Stimulated activated CD4-positive, alpha-beta T cell treated with anti-CD3 and anti-CD28 coated beads, Interleukin-2, amount 100 ng/mL, for 48 hours (primary cell): ENCODE results near the gene ABCC4.
"Not testable (repeated sequence)": the region's sequence is repeated elsewhere in the genome, so short reads cannot be mapped to it uniquely, and the experiment has no call there.

Experiments used
- DNase-seq, 2 donors: peaks; one replicate each; pipeline ENCODE4 v3.0.0-alpha.2; 2020

The ABCC4 gene

DNA sequence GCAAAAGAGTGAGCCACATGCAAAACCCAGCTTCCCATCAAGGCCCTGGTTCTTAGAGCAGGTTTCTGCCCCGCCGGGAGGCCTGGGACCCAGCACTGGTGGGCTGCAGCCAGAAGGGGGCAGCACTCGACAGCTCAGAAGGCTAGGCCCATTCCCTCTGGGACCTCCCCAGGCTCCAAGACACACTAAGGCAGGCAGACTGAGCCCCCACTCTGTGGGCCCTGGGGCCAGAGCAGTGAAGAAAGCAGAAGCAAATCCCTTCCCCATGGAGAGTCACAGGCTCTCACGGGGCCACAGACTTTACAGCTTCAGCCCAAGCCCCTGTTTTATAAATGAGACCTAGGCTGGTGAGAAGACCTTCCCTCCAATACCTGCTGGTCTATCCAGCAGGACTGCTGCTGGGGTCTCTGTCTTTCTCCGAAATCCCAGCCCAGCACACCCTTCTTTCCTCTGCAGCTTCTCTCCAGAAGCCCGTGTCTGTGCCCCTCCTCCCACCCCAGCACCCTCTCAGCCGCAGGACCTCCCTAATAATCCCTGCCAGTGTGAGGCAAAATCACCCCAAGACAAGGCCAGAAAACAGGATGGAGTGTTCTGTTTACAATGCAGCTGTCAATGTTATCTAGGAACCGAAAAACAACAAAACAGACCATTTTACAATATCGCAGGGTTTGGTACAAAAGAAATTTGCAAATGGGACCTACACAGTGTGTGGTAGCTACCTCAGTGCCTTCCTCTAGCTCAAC lies 109.3 kb downstream of the ABCC4 start:
- peak; percentile 68 to 74 for DNase-seq

DNA sequence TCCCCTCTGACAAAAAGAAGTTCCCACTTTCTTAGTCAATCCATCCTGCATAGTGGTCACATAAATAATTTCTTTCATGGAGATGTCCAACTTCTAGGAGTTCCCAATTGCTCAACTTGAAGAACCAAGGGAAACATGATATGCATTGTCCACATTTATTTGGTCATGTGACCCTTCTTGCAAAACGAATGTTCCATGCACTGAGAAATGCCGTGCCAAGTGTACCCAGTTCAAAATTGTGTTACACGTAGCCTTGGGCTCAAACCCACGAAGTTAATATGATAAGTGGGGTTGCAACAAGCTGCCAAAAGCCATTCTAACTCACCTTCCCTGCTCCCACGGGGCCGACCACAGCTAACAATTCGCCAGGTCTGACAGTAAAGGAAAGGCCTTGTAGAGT lies 113.1 kb downstream of the ABCC4 start:
- DNase-seq, result no peak

GRCh38 chr13:95185851-95186250 lies 115.4 kb downstream of the ABCC4 start:
- DNase-seq, result peak in 1 of 2 donors; percentile 16

- no peak for DNase-seq
Measured at GRCh38 chr13:95185311-95185710, 115.9 kb downstream of the ABCC4 start.

- DNase-seq, result no peak
Measured at GRCh38 chr13:95184317-95184716, 116.9 kb downstream of the ABCC4 start.

DNA sequence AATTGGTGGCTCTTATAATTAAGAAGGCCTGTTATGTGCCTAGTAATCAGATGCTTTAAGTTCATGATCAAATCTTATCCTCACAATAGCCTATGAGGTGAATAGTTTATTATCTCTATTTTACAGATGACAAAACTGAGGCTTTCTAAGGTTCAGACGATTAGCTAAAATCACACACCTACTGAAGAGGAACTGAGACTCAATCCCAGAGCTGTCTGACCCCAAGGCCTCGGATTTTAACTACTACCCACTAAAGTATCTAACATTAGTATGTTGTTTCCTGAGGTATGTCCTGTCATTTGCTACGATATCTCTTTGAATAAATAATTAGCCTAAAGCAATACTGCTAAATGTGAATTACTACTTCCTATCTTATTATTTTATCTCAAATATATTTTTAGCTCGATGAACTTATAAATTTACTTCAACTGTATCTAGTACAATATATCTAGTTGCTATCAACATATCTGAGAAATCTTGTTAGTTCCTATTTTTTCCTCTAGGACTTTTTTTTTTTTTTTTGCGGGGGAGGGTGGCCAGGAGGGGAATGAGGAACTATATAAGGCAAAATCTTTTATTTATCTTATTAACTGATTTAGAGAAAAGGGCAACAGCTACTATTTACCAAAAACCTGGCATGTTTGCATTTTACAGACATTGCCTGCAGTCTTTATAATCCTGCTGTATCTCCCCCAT lies 118.5 kb downstream of the ABCC4 start:
- DNase-seq, result no peak

DNA sequence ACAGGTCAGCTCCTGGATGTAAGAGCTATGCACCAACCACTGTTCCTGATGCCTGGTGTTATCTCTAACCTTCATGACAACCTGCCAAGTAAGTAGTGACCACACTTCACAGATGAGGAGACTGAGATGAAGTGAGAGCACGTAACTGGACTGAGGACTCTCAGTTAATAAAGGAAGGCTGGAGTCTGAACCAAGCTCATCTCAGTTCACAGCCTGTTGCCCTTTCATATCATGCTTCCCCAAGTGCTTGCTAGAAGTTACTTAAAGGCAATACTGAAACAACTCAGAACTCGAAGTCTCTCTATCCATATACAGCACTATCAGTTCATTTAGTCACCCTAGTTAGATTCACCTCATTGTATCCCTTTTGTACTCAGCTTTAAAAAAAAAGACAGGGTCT lies 119.7 kb downstream of the ABCC4 start:
- DNase-seq, result no peak

- DNase-seq, result no peak
Measured at GRCh38 chr13:95180513-95181245, 120.6 kb downstream of the ABCC4 start.

GRCh38 chr13:95176611-95177259 lies 124.5 kb downstream of the ABCC4 start:
- DNase-seq, result no peak

GRCh38 chr13:95174517-95174916 lies 126.7 kb downstream of the ABCC4 start:
- no peak for DNase-seq

GRCh38 chr13:95168191-95168590 lies 133.1 kb downstream of the ABCC4 start:
- no peak for DNase-seq

DNA sequence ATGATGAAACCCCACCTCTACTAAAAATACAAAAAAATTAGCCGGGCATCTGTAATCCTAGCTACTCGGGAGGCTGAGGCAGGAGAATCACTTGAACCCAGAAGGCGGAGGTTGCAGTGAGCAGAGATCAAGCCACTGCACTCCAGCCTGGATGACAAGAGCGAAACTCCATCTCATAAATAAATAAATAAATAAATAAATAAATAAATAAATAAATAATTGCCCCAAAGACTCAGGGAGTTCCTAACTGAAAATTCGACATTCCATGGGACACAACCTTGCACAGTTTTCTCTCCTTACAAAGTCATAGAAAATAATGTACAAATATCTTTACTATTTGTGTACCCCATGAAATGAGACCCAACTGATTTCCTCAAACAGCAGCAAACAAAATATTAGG lies 134.2 kb downstream of the ABCC4 start:
- not testable (repeated sequence) for DNase-seq

- DNase-seq, result no peak
Measured at GRCh38 chr13:95164830-95165229, 136.4 kb downstream of the ABCC4 start.

DNA sequence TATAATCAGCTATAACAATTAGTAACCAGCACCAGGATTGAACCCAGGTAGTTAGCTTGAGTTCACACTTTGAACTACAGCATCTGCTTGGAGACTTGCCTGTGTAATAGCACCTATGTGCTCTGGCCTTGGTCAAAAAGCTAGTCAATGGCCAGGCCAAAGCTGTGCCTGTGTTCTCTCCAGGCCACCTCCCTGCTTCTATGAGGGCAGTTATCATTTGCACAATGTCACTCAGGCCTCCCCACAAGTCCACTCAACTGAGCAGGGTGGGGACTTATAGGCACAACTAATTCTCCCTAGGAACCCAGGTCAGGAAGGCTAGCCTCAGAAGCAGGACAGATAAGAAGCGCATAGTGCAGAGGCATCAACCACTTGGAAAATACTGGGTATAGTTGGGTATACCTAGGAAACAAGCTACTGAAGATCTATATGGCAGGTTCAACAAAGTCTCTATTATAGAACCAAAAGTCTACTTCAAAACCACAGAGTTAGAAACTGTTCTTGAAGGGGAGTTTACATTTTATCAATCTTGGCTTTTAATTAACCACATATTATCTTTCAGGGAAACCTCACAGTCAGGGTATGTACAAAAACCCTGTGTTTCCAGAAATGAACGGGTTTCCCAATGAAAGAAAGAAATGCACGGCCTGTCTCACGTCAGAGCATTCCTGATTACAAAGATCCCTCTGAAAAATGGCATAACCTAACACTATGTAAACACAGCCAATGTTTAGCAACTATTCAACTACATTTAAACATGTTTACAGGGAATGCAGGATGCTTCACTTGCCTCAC lies 140.9 kb downstream of the ABCC4 start:
- no peak for DNase-seq

GRCh38 chr13:95159458-95159857 lies 141.8 kb downstream of the ABCC4 start:
- DNase-seq, result no peak

- DNase-seq, result no peak
Measured at GRCh38 chr13:95156208-95156607, 145.0 kb downstream of the ABCC4 start.

- DNase-seq, result no peak
Measured at GRCh38 chr13:95155504-95155903, 145.7 kb downstream of the ABCC4 start.

DNA sequence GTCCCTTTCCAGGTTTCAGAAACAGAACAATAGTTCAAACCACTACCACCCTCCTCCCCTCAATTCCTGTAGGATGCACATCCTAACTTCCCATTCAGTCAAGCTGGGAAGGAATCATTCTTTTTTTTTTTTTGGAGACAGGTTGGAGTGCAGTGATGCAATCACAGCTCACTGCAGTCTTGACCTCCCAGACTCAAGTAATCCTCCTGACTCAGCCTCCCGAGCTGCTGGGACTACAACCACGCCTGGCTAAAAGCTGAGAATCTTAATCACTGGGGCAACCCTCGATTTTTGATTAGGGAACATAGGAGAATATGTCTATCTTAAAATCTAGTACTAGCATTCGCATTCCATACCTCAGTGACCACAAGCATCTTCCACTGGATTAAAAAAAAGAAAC lies 146.2 kb downstream of the ABCC4 start:
- no peak for DNase-seq

DNA sequence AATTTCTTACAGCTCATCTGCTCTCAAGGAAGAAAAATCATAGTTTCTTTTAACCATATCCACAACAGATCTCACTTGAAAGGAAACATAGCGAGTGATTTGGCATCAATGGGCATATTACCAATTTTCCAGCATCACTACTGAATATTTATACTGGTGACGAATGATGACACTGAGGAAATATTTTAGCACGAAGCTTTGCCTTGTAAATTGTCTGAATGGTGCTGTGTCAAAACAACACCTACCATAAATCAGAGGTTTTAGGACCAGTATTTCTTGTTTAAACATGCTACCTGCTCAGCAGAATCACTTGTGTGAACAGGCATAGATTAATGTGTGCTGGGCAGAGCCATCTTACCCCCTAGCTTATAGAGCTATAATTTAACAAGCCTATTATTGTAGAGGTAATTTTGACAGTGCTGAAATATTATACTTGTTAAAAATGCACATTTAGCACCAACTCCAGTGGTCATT lies 146.8 kb downstream of the ABCC4 start:
- no peak for DNase-seq

DNA sequence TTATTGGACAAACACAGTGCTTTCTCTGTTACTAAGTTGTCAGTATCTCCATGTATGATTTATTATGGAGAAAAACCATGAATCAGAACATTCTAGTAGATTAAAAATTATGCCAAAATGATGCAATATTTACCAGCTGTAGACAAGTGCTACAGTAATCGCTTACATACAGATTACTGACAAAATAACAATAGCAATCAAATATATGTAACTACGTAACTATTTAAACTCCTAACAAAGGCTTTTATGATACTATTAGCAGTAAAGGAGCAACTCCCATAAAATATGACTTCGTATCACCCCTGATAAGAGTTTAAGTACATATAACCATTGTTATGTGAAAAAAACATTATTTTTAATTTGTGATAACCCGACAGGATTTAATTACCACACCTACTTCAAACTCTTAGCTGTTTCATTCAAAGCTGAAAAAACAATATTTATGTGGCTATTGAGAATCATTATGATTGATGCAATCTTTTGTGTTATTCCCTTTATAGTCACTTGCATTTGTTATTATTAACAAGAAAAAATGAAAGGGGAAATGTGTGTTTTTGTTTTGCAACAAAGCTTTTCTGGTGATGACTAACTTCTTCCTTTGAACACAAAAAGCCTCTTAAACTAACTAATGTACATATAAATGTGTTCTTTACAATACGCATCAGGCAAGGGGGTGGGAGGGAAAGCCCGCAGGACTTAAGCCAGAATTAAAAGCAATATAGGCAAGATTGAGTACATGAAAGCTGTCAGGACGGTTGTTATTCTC lies 147.4 kb downstream of the ABCC4 start:
- no peak for DNase-seq

DNA sequence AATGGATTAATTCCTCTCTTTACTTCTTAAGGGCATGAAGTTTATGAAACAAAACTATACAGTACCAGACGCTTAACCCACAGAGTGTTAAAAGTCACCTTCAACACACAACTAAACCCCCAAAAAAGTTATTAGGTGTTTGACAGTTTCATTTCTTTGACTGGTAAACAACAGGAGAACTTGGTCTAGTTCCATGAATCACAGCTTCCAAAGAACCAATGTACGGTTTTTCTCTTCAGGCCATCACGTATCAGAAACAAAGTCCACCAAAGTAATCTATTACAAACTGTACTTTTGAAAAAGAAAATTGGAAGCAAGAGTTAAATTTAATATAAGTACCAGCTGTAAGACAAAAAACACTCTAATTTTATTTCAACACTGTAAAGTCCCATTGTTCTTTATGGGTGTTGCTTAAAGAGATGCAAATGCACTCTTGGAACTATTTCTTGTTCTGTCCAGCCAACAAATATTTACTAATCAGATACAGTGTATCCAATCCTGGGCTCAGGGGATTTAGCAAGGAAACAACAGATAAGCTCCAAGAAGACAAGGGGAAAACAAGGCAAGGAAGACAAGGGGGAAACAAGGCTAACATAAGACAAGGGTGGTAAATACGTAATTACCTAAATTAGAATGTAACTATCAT lies 149.2 kb downstream of the ABCC4 start:
- DNase-seq, result no peak
